GM18909 (cell line): ENCODE results near the gene TMEM184B.

ENCODE experiments used
- ATAC-seq: cut with Tn5 transposase; IDR thresholded peaks from one replicate; pipeline ENCODE4 v1.9.1; 2021; ENCODE audit warnings: mild to moderate bottlenecking; ENCODE audit not compliant: unreplicated experiment, poor library complexity

The TMEM184B gene

DNA sequence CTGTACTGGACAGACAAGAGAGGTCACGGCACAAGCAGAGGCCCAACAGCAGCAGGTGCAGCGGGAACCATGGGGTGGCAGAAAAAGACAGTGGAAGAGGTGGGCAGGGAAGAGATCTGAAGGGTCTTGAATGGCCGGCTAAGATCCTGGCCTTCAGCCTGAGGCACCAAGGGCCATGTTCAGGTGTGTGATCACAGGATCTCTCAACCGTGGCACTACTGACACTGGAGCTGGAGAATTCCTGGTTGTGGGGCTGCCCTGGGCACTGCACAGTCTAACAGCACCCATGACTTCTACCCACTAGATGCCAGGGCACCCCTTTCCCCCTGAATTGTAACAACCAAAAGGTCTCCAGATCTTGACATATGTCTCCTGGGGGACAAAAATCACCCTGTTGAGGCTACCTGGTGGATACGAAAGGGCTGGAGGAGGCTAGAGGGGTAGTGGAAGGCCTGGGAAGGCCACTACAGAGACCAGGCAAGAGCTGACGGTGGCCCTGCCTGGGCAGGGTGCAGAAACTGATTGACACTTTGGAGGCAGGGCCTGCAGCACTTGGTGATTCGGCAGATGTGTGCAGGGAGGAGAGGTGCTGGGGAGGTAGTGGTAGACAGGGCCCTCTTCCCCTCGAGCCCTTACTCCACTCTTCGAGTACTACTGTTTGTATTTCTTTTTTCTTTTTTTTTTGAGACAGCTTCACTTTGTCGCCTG, 36.1 kb upstream of the TMEM184B start:
- no peak for ATAC-seq

DNA sequence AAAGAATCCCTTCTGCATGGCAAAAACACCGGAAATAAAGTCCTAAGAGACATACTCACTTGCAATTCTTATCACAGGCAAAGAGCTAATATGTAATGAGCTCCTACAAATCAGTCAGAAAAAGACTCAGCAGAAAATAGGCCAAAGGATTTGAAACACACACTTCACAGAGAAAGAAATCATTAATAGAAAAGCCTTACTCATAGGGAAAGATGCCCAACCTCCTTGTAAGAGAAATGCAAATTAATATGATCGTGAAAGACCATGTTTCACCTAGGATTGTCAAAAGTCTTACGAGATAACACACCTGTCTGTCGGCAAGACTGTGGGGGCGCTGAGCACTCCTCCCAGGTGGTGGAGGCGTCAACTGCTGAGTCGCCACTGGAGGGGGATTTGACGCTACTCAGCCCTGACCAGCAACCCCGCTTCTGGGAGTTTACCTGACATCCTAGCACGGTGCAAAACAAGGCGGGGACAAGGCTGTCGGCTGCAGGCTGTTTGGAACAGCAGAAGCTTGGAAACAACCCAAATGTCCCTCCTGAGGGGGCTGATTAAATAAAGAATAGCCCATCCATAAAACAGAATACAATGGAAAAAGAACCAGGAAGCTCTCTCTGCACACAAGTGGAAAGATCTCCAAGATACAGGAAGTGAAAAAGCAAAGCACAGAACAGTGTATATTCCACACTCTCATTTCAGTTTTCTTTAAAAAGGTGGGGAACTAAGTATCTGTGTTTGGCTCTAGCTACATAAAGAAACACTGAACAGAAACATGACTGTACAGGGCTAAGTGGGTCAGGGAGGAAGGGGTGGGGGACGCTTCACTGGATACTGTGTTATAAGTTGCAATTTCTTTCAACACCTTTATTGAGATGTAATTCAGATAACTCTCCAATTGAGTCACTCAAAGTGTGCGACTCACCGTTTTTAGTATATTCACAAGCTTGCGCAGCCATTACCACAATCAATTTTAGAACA, 33.0 kb upstream of the TMEM184B start:
- peak; percentile 80 for ATAC-seq

DNA sequence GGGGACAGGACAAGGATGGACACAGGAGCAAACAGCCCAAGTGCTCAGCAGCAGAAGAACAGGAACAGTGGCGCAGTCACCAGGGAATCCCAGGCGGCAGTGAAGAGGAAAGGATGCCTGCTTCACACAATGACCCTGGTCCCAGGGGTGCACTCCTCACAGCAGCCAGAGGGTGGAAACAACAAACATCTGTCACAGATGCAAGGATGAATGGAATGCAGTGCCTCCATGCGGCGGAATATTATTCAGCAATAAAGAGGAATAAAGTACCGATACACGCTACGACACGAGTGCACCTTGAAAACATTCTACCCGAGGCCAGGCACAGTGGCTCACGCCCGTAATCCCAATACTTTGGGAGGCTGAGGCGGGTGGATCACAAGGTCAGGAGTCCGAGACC, 31.7 kb upstream of the TMEM184B start:
- no peak for ATAC-seq

DNA sequence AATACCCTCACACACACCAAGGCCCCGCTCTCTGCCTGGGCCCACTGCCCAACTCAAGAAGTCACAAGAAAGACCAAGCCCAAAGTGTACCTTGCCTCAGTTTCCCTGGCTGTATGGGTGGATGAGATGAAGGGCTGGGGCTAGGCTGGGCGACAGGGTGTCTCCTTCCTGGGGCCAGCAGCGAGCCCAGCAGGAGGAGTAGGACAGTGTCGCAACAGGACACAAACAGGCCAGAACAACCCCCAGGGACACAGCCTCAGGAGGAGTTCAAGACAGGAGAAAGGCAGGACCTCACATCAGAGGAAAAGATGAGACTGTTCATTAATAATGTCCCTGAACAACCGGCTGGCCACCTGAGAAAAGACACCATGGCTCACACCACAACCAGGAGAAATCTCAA, 31.2 kb upstream of the TMEM184B start:
- ATAC-seq, result no peak

DNA sequence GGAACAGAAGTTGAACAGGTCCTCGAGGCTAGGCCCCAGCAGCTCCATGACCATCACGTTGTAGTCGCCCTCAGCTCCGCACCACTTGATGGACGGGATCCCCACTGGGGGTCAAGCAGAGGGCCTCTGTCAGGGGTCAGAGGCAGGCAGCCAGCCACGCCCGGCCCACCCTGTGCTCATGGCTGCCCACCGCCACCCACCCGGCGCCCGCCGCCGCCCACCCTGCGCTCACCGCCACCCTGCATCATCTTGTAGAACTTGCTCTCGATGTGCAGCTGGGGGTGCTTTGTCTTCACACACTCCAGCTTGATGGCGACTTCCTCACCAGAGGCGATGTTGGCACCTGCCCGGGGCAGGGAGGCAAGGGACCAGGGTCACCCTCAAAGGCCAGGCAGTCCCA, 30.1 kb upstream of the TMEM184B start:
- ATAC-seq, result no peak

DNA sequence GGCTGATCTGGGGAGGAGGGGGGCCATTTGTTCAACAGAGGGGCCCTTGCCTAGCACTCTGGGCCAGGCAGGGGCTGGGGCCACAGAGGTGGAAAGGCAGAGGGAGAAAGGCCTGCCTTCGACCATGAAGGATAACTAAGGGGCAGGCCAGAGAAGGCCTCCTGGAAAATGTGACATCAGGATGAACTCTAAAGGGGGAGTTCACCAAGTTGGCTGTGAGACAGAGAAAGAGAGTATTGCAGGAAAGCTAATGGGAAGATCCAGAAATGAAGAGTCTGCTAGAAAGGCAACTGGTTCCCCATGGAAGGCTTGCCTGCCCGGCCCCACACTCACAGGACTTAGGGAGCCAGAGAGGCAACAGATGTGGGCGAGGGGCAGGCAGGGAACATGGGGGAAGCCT, 28.1 kb upstream of the TMEM184B start:
- no peak for ATAC-seq

DNA sequence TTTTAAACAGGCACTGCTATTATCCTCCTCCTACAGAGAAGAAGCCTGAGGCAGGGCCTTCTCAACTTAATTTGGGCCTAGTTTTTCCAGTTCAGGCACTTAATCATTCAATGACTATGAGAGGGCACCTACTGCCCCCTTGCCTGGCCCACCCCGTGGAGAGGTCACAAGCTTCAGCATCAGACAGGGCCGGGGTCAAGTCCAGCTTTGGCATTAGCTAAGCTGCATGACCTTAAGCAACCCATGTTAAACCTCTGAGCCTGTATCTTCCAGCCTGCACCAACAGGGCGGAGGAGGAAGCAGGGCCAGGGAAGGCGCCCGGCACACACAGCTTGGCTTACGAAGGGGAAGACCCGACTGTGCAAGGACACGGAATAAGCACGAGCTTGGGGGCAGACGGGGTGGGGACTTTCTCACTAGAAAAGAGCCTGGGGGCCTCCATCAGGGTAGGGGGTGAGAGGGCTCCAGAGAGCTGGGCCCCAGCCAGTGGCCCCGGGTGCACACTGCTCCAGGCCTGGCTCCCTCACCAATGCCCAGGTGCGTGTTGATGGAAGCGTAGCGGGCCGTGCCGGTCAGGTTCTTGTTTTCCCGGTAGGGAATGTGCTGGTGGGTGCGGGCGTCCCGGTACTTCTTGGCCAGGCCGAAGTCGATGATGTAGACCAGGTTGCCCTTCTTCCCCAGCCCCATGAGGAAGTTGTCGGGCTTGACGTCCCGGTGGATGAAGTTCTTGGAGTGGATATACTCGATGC, 27.6 kb upstream of the TMEM184B start:
- ATAC-seq, result no peak

DNA sequence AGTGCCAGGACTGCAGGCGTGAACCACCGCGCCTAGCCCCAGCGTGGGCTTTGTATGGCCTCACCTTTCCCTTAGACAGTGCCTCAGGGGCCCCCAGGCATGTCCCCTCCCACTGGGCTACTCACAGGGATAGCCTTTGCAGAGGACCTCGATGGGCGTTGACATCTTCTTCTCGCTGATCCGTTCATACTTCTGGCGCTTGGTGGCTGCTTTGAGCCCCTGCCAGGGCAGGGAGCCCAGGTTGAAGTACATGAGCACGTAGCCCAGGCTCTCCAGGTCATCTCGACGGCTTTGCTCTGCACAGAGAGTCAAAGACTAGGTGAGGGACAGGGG, 26.9 kb upstream of the TMEM184B start:
- no peak for ATAC-seq

DNA sequence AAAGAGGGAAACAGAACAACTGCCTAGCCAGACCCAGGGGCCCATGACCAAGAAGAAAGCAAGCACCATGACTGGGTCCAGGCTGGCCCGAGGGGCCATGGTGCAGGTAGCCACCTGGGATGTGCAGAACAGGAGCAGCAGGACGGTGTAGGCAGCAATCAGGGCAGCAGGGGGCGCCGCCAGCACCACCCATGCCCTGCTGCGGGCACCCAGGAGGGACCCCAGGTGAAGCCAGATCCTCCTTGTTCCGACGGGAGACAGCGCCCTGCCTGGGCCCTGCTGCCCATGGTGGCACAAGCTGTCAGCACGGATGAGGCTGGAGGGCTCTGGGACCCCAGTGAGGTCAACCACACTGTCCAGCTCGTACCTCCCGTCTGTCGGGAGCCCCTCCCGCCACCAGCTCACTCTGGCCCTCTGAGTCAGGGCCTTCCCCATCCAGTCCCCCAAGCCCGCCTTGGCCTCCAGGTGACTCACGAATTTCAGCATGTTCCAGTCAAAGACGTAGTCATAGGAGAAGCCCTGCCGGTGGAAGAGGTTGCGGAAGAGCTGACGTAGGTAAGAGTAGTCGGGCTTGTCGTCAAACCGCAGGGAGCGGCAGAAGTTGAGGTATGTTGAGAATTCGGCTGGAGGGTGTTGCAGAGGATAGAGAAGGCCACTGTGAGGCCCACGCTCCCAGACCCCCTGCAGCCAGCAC, 25.6 kb upstream of the TMEM184B start:
- ATAC-seq, result no peak

DNA sequence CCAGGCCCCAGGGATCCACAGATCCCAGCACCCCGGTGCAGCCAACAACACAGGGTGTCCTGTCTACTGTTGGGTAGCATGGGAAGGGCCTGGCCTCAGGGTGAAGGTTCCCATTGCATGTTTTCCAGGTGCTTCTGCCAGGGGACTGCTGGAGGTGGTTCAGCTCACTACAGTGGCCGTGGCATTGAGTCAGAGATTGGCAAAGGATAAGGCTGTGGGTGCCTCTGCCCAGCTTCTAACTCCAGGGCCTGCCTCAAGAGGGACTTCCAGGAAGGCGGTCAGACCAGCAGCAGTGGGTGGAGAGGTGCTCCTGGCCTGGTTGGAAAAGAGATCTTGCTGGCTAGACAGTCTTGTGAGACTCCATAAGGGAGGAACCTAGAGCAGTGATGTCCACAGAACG, 23.6 kb upstream of the TMEM184B start:
- ATAC-seq, result no peak

DNA sequence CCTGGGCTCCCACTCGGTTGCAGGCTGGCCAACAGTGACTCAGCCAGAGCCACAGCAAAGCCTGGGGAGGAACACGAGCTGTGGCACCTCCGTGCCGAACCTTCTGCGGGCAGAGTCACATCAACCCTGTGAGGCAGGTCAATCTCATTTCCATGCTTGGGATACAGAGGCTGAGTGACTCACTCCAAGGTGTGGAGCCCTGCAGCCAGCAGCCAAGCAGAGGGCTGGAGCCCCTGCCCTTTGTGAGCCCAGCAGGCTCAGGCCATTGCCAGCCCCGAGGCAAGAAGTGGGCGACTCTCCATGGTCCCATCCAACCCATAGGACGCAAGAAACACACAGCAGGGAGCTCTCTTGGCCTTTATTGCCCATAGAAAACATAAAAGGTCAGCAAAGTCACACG, 23.1 kb upstream of the TMEM184B start:
- ATAC-seq, result no peak

DNA sequence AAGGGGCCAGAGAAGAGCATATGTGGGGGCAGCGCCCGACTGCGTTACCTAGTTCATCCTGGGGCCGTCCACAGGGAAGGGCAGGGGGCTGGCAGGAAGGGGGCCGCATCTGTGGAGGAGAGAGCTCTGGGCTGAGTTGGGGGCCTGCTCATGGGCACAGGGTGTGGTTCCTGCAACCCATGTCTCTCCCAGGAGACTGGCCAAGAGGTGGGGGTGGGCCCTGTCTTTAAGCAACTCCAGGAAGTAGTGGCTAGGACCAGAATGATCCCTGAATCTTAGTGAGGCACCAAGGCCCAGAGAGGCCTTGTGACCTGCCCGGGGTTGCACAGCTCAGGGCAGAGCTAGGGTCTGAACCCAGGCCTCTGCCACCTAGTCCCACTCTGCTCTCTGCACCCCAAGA, 22.5 kb upstream of the TMEM184B start:
- ATAC-seq, result no peak

DNA sequence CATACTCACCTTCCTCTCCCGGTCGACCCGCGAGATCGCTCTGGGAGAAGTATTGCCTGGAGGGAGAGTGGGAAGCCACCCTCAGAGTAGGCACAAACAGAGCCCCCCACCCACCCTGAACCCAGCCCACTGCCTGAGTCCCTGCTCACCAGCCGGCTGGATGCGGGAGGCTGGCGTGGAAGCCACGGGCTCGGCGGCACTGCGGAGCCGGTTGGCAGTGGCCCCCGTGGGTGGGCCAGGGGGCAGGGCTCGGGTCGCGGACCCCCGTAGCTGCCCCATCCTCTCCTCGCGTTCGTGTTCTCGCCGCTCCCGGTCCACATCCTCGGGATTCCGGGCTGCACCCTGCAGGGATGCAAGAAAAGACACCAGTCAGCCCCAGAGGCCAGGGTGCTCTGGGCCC, 21.4 kb upstream of the TMEM184B start:
- no peak for ATAC-seq

DNA sequence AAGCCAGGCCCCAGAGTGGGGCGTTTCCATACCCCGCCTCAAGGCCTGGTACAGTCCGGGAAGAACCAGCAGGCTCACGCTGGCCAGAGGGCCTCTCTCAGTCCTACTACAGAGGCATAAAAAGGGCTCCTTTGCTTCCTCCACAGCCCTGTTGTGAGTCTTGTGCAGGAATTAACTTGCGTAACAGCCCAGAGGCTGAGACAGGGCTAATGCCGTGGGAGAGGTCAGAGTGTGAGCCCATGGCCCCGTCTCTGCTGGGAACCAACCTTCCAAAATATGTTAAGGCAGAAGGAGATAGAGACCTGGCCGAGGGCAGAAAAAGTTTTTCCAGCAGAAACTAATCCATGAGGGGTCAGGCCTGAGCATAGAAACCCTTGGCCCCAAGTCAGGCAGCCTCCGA, 19.9 kb upstream of the TMEM184B start:
- no peak for ATAC-seq

DNA sequence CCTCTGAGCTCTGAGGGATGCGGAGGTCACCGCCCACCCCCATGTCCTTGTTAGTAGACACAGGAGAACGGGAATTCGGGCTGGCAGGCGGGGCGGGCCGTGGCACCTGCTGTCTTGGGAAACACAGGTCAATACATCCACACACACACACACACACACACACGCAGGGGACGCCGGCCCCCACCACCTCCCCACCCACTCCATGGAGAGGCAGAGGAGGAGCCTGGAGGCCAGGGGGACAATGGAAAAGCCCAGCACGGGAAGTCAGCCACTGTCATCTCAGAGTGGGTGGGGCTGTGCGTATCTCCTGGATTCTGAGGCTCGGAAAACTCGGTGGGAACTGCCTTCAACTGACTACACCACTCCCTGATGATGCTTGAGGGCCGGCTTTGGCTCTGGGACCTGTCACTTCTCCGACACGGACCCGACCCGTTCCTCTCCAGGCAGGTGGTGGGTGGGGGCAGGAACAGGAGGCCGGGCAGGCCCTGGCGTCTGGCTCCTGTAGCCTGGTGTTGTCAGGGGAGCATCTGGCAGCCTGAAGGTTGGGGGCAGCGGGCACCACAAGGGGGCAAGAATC, 18.5 kb upstream of the TMEM184B start:
- ATAC-seq, result no peak

DNA sequence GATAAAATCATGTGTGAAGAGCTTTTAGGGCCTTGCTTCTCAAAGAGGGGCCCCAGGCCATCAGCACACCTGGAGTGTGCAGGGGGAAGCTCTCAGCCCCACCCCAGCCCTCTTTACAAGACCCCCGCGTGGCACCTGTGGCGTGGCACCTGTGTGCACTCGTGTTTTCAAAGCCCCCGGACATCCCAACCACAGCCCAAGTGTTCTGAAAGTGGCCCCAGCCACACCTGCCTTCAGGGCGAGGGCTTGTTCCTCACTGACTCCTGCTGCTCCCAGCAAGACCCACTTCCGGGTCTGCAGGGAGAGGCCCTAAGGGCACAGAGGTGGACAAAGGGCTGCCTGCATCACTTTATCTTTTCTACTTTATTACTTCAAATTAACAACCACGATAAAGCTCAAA, 17.5 kb upstream of the TMEM184B start:
- ATAC-seq, result no peak

DNA sequence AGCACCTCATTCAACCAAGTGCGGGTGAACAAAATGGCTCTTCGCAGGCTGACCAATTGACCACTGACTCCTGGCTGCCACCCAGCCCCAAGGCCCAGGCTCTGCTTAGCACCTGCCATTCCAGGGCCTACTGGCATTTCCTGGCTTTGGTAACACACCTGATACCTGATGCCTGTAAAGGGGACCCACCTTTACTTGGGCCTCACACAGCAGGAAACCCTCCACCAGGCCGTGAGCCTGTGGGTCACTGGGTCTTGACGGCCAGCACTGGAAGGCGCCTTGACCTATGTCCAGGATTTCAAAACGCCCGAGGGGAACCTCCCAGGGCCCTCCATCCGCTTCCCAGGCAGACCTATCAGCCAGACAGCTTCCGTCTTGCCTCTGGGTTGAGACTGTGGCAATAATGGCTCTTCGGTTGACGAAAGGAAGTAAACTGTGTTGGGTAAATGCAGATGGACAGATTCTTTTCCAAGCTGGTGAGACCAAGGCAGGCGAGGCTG, 16.8 kb upstream of the TMEM184B start:
- no peak for ATAC-seq

DNA sequence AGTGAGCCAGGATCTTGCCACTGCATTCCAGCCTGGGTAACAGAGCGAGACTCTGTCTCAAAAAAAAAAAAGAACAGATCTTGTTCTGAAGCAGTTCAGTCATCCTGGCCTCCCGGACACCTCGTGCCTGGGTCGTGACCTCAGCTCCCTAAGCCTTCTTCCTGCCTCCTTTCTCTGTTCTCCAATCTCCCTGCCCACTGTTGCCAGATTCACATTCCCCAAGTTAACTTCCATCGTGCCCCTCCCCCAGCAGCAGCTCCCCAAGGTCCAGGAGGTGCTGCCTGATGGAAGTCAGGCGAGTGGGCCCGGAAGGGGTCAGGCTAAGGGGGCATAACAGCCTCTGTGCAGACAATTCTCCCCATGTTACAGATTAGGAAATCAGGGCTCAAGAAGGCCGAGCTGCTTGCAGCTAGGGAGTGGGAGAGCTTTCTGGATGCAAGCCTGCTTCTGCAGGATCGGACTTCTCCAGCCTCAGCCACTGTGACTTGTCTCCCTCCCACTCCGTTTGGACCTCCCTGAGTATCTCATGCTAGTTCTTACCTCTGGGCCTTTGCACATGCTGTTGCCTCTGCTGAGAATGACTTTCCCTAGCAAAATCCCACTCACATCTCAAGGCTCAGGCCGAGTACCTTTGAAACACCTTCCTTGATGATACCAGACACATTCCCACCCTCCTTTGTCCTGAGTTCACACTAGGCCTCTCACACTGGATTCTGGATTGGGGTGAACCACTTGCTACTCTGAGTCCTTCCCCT, 14.3 kb upstream of the TMEM184B start:
- ATAC-seq, result no peak

DNA sequence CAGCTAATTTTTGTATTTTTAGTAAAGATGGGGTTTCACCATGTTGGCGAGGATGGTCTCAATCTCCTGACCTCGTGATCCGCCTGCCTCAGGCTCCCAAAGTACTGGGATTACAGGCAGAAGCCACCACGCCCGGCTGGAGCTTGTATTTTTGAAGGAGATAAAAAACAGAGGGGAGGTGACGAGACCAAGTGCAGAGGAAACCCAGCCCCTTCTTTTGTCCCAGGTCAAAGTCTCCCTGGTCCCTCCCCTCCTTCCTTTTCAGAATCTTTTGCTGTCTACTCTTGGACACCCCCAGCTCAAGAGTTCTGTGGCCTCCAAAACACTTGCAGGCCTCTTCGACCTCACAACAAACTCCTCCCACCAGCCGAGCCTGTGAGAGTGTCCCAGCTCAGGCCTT, 12.2 kb upstream of the TMEM184B start:
- no peak for ATAC-seq
